NOMO-1 (cell line): ENCODE measurements around the gene ADCY3.

Source experiments
- DNase-seq, 2 experiments: peaks; one replicate each; lab custom pipeline; 2025; ENCODE audit not compliant: unreplicated experiment in 2 of 2; lab: John Stamatoyannopoulos, UW

ADCY3 gene

DNA sequence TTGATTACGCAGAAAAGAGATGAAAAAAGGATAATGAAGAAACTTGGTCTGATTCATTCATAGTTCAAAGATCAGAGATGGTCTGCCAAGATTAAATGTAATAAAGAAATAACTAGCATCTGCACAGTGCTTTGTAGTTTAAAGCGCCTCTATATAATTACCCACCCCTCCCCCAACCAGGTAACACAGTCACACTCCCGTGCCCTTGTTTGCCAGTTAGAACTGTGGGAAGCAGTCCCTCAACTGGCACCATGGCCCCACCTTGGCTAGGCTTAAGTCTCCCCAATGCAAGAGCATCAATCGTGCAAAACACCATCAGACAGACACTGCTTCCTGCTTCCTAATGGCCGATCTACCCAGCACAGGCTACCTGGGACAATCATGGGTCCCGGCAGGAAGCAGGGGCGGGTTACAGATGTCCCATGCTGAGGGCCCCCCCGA lies 11.6 kb downstream of the ADCY3 start:
- no peak for DNase-seq

DNA sequence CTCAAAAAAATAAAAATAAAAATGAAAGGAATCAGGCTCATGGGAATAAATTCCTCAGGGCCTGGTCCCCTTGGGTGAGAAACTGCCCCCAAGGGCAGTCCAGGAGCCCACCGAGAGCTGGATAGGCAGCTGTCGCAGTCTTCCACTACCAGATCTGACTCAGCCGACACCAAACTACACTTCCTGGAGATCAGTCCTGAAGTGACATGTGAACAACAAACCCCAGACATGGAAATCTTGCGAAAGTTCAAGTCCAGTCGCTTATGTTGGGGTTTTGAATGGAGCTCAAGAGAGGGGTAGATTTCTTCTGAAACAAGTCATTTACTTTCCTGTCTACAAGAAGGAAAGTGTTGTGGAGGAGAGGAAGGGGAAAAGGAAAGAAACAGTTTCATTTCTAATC lies 12.9 kb downstream of the ADCY3 start:
- DNase-seq: no peak

DNA sequence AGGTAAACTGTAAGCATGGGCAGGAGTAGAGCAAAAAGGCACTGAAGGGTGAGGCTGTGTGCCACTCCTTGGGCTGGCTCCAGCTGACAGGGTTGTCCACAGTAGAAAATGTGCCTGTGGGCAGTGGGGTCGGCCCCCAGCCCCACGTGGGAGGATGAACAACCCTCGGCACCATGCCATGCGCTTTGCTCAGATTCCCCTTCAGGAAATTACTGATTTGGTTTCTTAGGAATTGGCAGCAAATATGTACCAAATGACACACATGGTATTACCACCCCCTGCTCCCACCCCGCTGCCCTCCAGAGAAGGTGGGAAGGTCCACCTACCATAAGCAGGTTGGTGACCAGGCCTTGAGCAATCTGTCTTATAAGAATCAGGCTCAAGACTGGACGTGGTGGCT lies 13.6 kb downstream of the ADCY3 start:
- DNase-seq: no peak

DNA sequence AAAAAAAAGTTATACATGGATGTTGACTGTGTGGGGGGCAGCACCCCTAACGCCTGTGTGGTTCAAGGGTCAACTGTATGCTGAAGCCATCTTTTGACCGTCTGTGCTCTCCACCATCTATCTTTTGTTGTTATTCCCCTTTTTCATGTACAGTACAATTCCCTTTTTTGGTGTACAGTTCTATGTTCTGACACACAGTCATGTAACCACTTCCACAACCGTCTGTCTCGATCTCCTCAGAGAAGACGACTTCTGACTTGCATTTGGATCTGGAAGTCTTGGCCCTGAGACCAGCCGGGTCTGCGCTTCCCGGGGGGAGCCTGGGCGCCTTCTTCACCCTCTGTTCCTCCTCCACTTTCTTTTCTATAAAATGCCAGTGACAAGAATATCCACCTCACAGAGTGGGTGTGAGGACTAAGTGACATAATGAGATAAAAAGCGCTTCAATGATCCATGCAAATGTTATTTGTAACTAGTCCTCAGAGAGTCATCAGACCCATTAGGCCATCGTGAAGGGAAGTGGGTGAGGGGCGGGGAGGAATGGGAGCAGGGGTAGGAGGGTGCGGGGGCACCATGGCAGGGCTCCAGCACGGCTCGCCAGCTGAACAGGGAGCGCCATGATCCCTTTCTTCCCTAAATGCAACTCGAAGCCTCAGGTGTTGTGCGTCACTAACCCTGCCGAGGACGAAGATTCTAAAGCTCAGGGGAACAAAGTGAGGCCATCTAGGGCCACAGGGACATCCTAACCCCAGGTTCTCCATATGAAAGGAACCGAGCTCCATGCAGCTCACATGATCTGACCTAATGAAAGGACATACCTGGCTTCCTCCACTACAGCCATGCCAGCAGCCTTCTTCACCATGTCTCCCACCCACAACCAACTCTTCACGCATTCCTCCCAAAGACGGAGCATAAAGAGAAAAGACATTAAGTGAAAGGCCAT lies 16.6 kb downstream of the ADCY3 start:
- no peak for DNase-seq

DNA sequence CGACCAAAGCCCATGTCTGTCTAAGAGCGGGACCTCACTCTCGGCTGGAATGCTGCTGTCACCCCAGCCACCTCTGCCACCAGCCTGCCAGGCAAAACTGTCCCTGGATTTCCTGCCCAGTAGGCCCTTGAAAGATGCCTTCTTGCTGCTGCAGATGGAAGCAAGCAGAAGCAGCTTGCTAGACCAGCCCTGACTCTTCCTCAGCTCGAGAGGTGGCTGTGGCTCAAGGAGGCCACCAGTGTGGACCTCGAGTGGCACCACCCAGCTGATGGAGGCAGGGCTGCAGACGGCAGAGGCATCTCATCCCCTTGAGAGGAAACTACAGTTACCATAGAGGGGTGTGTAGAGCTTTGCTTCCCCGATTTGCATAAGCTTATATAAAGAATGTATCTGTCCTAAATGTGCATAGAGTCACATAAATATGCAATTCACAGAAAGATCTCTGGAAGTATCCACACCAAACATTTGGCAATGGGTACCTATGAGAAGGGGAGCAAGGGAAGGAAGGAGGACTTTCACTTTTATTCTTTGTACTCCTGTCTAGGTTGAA lies 20.6 kb downstream of the ADCY3 start:
- no peak for DNase-seq

DNA sequence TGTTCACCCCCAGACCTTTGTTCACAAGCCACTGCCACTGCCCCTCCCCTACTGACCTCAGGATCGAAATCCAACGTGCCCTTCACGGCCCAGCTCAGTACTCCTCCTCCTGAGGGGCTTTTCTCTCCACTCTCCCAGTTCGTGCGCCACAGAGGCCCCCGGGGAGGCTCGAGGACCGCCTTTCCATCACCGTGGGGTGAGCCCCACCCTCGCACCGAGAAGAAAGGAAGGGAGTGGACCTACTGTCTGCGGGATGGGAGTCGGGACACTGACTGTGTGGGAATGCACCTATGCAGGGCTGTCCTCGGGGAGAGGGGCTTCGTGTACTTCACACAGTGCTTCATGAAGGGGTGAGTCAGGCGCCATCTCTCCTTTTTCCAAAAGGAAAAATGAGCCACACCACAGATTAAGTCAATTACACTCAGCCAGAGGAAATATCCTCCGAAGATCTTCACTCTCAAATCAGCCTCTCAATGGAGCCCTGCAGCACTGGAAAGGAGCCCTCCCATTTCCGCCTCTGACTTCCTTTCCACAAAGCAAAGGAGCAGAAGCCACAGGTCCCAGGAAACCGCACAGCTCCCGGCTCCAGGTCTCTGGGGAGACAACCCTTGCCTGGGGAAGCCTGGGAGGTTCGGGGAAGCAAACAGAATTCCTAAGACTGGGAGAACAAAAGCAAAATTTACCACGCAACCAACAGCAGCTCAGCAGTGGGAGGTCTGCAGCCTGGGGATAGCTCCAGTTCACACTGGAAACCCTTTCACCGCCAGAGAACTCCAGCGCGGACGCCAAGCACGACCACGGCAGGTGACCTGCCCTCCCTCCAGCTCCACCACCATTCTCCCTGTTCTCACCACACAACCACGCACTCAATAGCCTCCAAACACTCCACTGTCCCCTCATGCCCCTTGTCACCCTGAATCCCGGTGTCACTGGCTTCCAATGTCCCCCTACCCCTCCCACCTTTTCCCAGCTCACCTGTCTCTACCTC lies 21.6 kb downstream of the ADCY3 start:
- no peak for DNase-seq

DNA sequence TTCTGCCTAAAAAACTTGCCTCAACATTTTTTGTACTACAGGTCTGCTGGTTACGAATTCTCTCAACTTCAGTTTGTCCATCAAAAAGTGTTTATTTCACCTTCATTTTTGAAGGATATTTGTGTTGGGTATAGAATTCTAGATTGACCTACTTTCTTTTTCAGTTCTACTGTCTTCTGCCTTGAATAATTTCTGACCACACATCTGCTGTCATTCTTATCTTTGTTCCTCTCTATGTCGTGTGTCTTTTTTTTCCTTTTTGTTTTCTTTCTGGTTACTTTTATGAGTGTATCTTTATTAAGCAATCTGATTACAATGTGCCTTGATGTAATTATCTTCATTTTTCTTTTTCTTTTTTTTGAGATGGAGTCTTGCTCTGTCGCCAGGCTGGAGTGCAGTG lies 25.3 kb downstream of the ADCY3 start:
- no peak for DNase-seq

DNA sequence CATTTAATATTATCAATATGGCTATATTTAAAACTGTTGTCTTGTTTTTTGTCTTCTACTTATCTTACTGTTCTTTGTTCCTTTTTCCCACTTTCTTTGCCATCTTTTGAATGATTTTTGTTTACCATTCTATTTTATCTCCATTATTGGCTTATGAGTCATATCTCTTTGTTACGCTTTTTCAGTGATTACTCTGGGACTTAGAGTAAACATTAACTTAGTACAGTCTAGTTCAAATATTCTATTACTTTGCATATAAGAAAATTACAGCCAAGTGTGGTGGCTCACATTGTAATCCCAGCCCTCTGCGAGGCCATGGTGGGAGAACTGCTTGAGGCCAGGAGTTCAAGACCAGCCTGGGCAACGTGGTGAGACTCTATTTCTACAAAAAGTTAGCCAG lies 26.1 kb downstream of the ADCY3 start:
- no peak for DNase-seq

DNA sequence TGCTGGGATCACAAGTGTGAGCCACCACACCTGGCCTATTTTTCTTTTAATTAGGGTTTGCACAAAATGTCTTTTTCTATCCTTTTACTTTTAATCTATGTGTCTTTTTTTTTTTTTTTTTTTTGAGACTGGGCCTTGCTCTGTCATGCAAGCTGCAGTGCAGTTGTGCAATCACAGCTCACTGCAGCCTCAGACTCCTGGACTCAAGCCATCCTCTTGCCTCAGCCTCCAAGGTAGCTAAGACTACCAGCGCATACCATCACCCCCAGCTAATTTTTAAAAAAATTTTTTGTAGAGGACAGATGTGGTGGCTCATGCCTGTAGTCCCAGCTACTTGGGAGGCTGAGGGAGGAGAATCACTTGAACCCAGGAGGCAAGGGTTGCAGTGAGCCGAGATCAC lies 27.1 kb downstream of the ADCY3 start:
- no peak for DNase-seq

DNA sequence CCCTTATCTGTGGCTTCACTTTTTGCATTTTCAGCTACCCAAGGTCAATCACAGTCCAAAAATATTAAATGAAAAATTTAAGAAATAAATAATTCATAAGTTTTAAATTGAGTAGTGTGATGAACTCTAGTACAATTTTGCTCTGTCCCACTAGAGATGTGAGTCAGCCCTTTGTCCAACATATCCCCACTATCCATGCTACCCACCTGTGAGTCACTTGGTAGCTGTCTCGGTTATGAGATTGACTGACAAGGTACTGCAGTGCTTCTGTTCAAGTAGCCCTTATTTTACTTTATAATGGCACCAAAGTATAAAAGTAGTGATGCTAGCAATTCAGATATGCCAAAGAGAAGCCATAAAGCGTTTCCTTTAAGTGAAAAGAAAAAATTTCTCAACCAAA lies 28.8 kb downstream of the ADCY3 start:
- no peak for DNase-seq

DNA sequence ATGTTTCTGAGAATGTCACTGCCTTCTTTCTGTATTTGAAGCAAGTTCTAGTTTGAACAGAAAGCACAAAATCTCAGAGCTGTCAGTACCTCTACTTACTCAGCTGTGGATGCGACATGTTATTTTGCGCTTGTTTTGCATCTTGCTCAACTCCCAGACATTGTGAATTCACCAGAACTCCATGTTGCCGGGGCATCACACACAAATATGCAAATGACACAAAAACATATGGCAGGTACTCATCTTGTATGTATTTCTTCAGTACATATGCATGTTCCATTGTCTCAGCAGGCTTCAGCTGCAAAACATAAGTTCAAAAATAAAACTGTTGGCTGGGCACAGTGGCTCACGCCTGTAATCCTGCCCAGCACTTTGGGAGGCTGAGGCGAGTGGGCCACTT lies 30.8 kb downstream of the ADCY3 start:
- DNase-seq: no peak

DNA sequence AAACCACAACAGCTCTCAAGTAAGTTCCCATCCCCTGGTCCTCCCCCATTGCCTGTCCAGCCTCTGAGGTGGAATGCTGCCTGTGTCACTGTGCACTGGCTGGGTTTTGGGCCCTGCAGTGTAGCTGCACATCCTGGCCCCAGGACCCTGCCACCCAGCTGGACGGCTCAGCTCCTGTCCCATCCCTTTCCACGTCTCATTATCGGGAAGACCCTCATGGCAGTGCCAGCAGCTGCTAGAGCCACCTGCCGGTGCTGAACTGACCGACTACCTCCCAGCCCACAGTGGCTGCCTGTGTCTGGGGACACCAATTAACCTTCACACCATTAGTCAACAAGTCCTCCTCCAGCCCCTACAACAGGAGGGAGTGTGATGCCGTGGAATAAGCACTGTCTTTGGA lies 31.9 kb downstream of the ADCY3 start:
- no peak for DNase-seq

DNA sequence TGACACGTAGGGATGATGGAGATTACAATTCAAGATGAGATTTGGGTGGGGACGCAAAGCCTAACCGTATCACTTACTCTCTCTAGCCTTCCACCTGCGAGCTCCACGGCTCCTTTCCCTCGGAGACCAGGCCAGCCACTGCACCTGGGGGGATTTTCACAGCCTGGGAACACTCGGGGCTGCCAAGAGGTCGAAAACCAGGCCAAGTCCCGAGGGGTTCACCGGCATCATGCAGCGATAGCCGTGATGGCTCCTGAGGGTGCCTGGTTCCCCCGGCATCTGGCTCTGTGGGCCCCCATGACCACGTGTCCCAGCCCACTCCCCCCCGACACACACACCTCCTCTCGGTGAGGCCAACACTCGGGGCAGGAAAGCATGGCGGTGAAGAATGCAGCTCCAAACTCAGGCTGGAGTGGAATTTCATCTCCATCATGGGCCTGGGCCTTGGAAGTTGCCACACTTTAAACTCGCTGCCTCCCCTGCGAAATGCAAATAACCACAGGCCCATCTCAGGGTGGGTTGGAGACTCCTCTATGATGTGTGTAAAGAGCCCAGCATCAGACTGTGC lies 32.6 kb downstream of the ADCY3 start:
- no peak for DNase-seq

DNA sequence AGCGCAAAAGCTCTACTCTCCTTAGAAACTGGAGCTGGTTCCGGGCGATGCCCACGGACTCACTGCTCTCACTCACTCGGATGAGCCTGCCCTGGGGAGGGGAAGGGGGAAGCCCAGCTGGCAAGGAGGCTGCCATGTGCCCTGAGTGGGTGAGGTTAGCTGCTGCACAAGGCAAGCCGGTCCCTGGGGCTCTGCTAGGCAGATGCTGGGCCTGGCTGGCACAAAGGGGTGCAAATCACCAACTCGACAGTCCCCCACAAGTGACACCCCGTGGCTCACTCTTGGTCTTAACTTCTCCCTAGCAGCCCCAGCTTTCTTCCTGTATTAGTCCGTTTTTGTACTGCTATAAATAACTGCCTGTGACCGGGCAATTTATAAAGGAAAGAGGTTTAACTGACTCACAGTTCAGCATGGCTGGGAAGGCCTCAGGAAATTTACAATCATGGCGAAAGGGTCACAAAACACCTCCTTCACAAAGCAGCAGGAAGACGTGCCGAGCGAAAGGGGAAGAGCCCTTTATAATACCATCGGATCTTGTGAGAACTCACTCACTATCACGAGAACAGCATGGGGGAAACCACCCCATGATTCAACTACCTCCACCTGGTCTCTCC lies 33.2 kb downstream of the ADCY3 start:
- peak; percentile 41 to 67 for DNase-seq

DNA sequence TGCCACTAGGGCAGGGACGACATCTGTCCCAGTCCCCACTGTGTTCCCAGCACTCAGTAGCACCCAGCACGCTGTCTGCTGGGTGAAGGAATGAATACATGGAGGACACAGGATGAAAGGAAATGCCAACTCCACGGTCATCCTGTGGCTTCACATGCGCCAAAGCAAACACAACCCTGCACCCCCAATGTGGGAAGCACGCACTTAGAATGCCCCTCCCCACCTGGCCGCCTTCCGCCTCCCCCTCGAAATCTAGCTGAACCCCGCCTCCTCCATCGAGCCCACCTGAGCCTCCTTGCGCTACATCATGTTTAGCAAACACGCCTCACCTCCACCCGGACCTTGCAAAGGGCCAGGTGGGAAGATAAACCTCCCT lies 33.9 kb downstream of the ADCY3 start:
- no peak for DNase-seq

DNA sequence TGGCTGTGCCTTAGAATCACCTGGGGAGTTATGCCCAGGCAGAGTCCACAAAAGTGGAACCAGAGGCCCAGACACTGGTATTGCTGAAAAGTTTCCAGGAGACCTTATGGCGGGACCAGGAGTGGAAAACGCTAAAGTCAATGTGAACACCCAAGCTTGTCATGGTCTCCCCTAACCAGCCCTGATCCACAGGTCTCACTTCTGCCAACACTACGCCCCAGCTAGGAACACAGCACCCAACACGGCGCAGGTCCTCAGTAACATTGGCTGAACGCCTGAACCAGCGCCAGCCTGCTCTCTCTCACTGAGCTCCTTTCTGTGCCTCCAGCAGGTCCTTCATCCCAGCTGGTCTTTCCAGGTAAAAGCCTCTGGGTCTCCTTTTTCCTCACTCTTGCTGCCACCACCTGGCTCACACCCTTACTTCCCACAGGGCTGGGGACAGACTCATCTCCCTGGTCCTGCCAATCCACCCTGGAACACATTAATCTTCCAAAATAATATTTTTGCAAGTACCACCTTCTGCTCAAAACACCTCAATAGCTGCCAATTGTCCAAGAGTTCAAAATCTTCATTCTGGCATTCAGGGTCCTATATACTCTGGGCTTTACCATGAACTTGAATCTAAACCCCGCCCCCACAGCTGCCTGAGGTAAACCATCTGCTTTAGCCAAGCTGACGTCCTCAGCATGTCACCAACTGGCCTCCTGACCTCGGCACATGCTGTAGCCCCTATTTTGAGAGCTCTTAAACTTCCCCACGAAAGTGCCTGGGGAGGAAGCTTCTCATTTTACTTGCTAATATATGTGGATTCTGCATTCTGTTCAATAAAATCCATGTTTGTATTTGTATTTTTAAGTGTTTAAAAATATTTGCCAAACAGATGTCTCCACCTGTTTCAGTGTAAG lies 34.6 kb downstream of the ADCY3 start:
- DNase-seq: peak in 1 of 2 experiments; percentile 20

DNA sequence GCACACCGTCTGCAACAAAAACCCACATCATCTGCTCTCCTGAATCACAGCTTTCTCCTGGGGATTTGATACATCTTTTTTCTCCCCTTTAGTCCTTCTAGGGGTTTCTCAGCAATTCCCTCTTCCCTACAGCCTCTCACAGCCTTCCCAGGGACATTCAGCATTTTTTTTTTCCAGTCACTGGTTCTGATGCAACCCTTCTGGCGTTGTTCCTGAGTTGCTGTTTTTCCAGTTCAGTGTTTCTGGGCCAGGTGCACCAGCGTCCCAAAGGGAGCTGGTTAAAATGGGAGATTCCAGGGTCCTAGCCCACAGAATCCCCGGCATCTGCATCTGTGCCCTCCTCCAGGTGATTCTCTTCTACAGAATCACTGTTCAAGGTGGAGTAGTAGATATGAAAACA lies 36.1 kb downstream of the ADCY3 start:
- DNase-seq: no peak

DNA sequence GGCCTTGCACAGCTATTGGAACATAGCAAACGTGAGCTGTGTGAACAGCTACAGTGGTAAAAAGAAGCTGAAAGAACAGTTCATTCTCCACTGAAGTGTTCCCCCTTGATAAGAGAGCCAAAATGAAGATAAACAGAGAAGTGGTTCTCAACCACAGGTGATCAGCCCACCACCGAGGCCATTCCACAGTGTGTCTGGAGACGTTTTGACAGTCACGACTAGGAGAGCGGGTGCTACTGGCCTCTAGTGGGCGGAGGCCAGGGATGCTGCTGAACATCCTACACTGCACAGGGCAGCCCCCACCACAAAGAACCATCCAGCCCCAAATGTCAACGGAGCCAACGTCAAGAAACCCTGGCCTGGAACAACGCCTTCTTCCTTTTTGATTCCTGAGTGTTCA lies 38.4 kb downstream of the ADCY3 start:
- DNase-seq: no peak

DNA sequence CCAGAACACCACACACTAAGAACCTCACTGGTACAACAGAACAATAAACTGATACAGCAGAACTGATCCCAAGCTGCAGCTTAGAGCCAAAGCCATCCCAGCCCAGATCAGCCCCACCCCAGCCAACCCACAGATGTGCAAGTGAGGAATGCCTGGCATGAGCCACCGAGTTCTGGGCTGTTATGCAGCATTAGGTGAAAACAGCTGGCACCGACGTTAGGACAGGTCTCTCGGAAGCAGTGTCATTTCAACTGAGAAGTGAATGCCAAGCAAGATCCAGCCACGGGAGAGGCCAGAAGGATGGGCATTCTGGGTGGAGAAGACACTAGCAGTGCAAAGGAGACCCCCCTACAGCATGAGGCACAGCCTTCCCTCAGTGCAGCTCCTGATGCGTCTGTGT lies 38.9 kb downstream of the ADCY3 start:
- DNase-seq: no peak

DNA sequence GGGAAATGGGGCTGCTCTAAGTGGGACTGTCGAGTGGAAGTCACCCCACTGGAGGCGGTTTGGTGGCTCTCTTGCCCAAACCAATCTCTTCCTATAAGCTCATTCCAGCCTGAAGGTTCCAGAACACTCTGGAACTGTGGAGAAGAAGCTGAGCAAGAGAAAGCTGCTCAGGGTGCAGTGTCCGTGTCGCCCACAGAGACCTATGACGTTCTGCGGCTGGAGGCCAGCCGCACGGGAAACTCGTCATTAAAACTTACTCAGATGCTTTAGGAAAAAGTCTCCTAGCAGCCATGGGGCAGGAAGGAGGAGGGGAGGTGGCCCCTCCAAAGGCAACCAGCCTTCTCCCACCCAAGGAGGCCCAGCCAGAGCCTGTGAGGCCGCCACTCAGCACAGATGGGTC lies 41.7 kb downstream of the ADCY3 start:
- DNase-seq: no peak
